AG09319 (cell line): Measurements from ENCODE around the gene KRTAP5-8.
"Not testable (repeated sequence)": the region's sequence is repeated elsewhere in the genome, so short reads cannot be mapped to it uniquely, and the experiment has no call there.

Source experiments
- DNase-seq: peaks from one replicate; pipeline ENCODE4 v3.0.0-alpha.2; 2010; ENCODE audit warnings: low read depth; ENCODE audit errors: extremely low read depth
- TF ChIP-seq, protein P1 (sequence below): IDR thresholded peaks from 2 replicates; pipeline ENCODE4 v1.5.1; 2011; ENCODE audit warnings: low read depth, mild to moderate bottlenecking, inconsistent platforms, low read length, moderate library complexity

Gene KRTAP5-8

DNA sequence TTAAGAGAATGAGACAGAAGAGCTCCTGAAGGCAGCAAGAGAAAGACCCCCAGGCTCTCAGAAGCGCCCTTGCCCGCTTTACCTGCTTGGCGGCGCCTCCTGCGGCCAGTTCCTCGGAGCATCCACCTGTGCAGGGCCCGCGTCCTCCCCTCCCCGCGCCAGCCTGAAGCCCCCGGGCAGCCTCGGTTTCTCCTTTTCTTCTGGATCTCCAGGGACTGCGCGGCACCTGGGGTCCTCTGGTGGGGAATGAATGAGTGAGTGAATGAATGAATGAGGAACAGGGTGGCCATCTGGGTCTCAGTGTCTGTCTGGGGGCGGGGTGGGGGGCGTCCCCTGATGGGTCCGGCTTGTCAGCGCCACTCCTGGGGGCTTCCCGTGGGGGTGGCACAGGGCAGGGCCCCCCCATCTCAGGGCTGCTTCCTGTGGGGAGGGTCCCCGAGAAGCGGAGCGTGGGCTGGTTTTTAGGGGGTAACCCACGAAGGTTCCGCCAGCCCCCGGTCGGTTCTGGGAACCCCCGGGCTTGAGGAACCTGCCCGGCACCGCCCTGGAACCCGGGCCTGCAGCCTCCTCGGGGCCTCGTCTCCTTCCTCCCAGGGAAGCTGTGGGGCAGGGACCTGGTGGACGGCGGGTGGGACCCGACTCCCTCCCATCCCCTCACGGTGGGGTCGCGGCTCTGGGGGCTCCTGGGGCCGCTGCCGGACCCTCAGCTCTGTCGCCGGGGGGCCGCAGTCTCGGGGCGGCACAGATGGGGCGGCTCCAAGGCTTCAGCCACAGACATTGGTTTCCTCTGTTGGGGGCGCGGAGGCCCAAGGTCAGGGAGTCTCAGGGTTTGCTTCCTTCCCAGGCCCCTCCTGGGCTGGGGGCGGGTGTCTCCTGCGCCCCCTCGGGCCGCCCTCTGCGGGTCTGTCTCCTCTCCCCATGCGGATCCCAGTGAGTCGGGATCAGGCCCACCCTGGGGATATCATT lies 19.0 kb upstream of the KRTAP5-8 start:
- no peak for DNase-seq
- TF ChIP-seq, protein P1, sequence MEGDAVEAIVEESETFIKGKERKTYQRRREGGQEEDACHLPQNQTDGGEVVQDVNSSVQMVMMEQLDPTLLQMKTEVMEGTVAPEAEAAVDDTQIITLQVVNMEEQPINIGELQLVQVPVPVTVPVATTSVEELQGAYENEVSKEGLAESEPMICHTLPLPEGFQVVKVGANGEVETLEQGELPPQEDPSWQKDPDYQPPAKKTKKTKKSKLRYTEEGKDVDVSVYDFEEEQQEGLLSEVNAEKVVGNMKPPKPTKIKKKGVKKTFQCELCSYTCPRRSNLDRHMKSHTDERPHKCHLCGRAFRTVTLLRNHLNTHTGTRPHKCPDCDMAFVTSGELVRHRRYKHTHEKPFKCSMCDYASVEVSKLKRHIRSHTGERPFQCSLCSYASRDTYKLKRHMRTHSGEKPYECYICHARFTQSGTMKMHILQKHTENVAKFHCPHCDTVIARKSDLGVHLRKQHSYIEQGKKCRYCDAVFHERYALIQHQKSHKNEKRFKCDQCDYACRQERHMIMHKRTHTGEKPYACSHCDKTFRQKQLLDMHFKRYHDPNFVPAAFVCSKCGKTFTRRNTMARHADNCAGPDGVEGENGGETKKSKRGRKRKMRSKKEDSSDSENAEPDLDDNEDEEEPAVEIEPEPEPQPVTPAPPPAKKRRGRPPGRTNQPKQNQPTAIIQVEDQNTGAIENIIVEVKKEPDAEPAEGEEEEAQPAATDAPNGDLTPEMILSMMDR = no peak

DNA sequence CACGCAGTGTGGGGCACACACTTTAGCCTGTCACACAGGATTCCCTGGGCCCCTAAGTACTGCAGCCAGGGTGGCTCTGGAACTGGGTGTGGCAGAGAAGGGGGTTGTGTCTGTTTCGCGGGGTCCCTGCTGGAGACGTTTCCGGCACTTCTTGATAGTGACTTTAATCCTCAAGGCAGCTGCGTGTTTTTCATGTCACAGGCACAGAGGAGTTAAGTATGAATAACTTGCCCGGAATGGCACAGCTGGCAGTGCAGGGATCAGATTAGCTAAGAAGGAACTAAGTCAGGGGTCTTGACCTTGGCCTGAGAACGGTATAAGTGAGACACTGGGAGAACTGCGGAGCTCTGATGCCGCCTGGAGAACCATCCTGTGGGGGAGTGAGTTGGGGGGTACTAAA lies 18.3 kb upstream of the KRTAP5-8 start:
- DNase-seq = no peak

DNA sequence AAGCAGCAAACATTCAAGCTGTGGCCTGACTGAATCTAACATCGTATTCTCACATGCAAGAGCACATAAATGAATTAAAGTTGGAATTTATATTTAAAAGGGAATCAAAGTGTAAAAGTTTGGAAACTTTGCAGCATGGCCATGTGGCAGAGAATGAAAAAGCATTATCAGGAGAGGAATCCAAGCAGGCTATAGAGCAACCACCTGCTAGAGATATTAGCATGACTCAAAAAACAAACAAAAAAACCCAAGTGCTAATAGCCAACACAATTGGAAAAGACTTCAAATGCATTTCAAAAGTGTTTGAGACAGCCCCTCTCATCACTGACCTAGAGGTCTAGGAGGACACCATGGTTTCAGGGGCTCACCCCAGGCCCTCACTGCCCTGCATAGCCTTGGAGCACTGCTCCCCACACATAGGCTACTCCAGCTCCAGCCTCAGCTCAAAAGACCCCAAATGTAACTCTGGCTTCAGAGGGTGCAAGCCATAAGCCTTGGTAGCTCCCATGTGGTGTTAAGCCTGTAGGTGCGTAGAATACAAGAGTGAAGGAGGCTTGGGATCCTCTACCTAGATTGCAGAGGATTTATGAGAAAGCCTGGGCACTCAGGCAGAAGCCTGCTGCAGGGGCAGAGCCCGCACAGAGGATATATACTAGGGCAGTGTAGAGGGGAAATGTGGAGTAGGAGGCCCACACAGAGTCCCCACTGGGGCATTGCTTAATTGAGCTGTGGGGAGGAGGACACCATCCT lies 12.5 kb upstream of the KRTAP5-8 start:
- TF ChIP-seq, protein P1 = no peak
- no peak for DNase-seq

More for the DNA sequence above, 18.3 kb upstream of the KRTAP5-8 start:
- TF ChIP-seq, protein P1 = no peak

DNA sequence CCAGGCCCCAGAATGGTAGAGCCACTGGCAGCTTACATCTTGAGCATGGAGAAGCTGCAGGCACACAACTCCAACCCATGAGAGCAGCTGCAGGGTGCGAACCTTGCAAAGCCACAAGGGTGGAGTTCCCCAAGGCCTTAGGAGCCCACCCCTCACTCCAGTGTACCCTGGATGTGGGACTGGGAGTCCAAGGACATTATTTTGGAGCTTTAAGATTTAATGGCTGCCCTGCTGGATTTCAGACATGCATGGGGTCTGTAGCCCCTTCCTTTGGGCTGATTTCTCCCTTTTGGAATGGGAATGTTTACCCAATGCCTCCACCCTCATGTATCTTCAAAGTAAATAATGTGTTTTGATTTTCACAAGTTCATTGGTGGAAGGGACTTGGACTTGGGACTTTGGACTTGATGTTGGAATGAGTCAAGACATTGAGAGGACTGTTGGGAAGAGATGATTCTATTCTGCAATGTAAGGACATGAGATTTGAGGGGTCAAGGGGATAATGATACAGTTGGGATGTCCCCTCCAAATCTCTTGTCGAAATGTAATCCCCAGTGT lies 11.8 kb upstream of the KRTAP5-8 start:
- TF ChIP-seq, protein P1 = no peak
- DNase-seq = no peak

DNA sequence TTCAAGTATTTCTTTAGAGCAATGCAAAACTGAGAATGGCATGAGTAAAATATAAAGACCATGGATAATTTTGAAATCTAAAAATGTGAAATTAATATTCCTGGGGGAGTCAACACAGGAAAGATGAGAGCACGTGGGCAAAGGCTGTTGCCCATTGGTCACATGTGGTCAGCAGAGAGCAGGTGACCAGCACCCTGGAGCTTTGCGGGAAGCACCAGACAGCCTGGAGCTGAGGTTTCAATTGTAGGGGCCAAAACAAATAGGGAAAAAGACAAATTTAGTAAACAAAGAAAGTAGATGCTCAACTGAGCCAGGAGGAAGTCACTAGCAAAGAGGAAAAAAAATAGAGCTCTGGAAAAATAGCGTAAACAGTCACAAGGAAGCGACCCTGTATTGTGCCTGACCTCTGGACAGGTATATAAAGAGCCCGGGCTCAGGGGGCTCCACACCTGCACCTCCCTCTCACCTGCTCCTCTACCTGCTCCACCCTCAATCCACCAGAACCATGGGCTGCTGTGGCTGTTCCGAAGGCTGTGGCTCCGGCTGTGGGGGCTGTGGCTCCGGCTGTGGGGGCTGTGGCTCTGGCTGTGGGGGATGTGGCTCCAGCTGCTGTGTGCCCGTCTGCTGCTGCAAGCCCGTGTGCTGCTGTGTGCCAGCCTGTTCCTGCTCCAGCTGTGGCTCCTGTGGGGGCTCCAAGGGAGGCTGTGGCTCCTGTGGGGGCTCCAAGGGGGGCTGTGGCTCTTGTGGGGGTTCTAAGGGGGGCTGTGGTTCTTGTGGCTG lies 10.8 kb upstream of the KRTAP5-8 start, which contains the start of gene KRTAP5-7:
Gene KRTAP5-7, plus strand, starts transcription at position 472 of the 780 bp plus-strand sequence. Its CDS starts 34 bp downstream, at position 506.
- DNase-seq = not testable (repeated sequence)

DNA sequence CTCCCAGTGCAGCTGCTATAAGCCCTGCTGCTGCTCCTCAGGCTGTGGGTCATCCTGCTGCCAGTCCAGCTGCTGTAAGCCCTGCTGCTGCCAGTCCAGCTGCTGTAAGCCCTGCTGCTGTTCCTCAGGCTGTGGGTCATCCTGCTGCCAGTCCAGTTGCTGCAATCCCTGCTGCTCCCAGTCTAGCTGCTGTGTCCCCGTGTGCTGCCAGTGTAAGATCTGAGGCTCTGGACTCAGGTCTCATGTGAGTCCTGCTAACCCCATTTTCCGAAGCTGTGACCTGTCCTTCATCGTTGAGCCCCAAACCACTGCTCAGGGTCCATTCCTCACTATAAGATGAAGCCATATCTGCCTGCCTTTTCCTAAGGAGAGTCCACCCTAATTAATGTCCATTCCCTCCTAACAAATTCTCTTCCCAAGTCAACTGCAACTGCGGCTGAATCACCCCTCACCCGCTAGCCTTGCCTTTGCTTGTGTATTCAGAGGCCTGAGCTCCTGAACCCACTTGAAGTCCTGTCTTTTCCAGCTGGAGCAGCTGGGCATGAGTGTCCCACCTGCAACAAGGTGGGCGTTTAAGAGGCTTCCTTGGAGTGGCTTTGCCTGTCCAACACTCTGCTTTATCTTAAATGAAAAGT lies 10.1 kb upstream of the KRTAP5-8 start:
- TF ChIP-seq, protein P1 = no peak
- DNase-seq = no peak

DNA sequence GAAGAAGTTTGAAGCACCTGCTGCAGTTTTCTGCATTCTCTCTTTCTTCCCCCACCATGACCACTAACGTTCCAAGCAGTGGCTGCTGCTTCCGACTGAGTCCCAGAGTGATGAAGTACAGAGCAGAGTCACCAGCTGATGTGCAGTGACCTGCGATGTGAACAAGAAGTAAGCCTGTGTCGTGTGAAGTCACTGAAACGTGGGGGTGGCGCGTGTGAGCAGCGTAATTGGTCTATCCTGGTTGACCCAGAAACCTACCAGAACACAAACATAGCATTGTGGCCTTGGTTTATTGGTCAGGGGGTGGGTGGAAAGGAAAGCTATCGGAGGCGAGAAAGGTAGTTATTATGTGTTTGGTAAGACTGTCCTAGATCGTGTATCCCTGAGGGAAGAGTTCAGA lies 7.2 kb upstream of the KRTAP5-8 start:
- TF ChIP-seq, protein P1 = no peak
- DNase-seq = no peak
